Keratinocyte (primary cell): Measurements from ENCODE around the gene PPP2R5C.

Source experiments
- CTCF ChIP-seq, 3 experiments: IDR thresholded peaks in 1 of 3; conservative IDR thresholded peaks in 1 of 3; optimal IDR thresholded peaks in 1 of 3; 2 replicates in 2 of 3; 3 replicates in 1 of 3; pipeline versions ENCODE3 to v1.5.1; 2011; ENCODE audit warnings: low read length in 3 of 3, mild to moderate bottlenecking in 3 of 3, moderate library complexity in 2 of 3, control low read depth in 1 of 3, inconsistent platforms in 1 of 3; ENCODE audit not compliant: insufficient read depth in 2 of 3; ENCODE audit errors: extremely low read depth in 1 of 3
- EZH2 ChIP-seq: IDR thresholded peaks from one replicate; pipeline ENCODE4 v1.6.1; 2012; ENCODE audit warnings: inconsistent platforms, mild to moderate bottlenecking, low read length, moderate library complexity

DNA sequence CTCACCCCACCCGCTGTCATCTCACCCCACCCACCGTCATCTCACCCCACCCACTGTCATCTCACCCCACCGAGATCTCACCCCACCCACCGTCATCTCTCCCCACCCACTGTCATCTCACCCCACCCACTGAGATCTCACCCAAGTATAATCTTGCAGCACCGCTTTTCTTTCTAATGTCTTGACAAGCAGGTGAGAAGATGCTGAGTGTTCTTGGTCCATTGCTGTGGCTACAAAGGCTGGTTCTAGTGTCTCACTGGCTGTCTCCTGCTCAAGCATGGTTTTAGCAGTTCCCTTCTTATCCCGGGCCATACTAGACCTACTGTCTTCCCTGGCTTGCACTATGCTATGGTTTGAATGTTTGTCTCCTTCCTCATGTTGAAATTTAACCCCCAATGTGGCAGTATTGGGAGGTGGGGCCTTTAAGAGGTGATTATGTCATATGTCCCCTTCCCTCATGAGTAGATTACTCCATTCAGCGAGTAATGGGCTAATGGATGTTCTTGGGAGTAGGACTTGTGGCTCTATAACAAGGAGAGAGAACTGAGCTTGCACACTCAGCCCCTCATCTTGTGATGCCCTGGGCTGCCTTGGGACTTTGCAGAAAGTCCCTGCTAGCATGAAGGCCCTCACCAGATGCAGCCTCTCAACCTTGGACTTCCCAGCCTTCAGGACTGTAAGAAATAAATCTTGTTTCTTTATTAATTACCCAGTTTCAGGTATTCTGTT, 47.7 kb upstream of the PPP2R5C start:
- TF ChIP-seq CTCF (optimal IDR thresholded peaks at IDR 0.05 in 1 of 3, IDR thresholded peaks at IDR 0.05 in 1 of 3, conservative IDR thresholded peaks at IDR 0.05 in 1 of 3; ENCODE audit: extremely low read depth in 1 of 3, insufficient read depth in 2 of 3, low read length in 3 of 3): no peak
- TF ChIP-seq EZH2: no peak
